ENCODE data around the gene RFPL3. TPM values are rescaled to one million over a fixed set of nuclear protein-coding genes. Genes with fewer than 3 reads are reported as not detected.
A peak's percentile ranks its signal among the peaks of the same experiment; 100 is the strongest.

The RFPL3 gene
- total RNA-seq, 1 donor from 2014 or later, result not detected

DNA sequence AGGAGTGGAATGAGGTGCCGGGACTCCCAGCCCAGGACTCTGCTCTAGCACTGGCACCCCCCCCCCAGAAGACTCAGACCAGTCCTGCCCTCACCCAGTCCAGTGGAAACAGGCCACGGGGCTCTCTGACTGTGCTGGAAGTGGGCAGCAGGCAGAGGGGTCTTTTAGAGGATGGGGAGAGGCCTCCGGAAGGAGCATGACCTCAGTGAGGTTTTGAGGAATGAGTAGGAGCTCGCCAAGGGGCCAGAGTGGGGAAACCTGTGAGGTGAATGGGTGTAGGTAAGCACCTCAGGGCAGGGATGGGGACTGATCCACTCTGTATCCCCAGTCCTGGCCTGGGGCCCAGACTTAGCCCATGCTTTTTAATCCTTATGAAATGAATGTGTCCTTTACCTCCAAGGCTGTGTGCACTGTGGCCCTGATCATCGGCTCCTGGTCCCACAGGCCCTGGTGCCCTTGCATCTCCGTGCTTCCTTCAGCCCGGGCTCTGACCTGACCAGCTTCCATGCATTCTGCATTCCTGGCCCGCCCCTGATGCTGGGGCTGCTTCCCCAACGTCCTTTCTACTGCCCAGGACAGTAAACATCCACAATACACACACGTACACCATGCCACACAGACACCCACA, 24.4 kb upstream of the RFPL3 start:
- Mint-ChIP-seq H3K36me3 (ENCODE audit: unreplicated experiment) (no peaks in the 10 kb centered on the region), H3K27me3 (ENCODE audit: unreplicated experiment) (peaks cover 16% of the 10 kb centered on the region), H3K27ac (ENCODE audit: unreplicated experiment) (no peak overlapping the region), H3K9me3 (ENCODE audit: unreplicated experiment) (peaks cover 8% of the 10 kb centered on the region), H3K4me3 (ENCODE audit: unreplicated experiment) (no peak overlapping the region), H3K4me1 (ENCODE audit: low read depth, unreplicated experiment) (peaks cover 10% of the 10 kb centered on the region)
- TF ChIP-seq, protein P1, sequence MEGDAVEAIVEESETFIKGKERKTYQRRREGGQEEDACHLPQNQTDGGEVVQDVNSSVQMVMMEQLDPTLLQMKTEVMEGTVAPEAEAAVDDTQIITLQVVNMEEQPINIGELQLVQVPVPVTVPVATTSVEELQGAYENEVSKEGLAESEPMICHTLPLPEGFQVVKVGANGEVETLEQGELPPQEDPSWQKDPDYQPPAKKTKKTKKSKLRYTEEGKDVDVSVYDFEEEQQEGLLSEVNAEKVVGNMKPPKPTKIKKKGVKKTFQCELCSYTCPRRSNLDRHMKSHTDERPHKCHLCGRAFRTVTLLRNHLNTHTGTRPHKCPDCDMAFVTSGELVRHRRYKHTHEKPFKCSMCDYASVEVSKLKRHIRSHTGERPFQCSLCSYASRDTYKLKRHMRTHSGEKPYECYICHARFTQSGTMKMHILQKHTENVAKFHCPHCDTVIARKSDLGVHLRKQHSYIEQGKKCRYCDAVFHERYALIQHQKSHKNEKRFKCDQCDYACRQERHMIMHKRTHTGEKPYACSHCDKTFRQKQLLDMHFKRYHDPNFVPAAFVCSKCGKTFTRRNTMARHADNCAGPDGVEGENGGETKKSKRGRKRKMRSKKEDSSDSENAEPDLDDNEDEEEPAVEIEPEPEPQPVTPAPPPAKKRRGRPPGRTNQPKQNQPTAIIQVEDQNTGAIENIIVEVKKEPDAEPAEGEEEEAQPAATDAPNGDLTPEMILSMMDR (IDR thresholded peaks at IDR 0.05; ENCODE audit: partially characterized antibody, unreplicated experiment), result no peak
- no peak for DNase-seq

GRCh38 chr22:32333769-32334659, 23.7 kb upstream of the RFPL3 start:
- Mint-ChIP-seq H3K27me3 (ENCODE audit: unreplicated experiment) (peaks cover 16% of the 10 kb centered on the region), H3K4me3 (ENCODE audit: unreplicated experiment) (no peak overlapping the region), H3K36me3 (ENCODE audit: unreplicated experiment) (no peaks in the 10 kb centered on the region), H3K27ac (ENCODE audit: unreplicated experiment) (peak overlapping the region; percentile 10), H3K9me3 (ENCODE audit: unreplicated experiment) (peaks cover 8% of the 10 kb centered on the region), H3K4me1 (ENCODE audit: low read depth, unreplicated experiment) (peaks cover 10% of the 10 kb centered on the region)
- DNase-seq, result no peak
- TF ChIP-seq, protein P1 (IDR thresholded peaks at IDR 0.05; ENCODE audit: partially characterized antibody, unreplicated experiment), result no peak

GRCh38 chr22:32334660-32335365, 22.9 kb upstream of the RFPL3 start:
- Mint-ChIP-seq H3K4me3 (ENCODE audit: unreplicated experiment) (no peak overlapping the region), H3K36me3 (ENCODE audit: unreplicated experiment) (no peaks in the 10 kb centered on the region), H3K9me3 (ENCODE audit: unreplicated experiment) (peaks cover 8% of the 10 kb centered on the region), H3K4me1 (ENCODE audit: low read depth, unreplicated experiment) (peaks cover 10% of the 10 kb centered on the region), H3K27me3 (ENCODE audit: unreplicated experiment) (peaks cover 16% of the 10 kb centered on the region), H3K27ac (ENCODE audit: unreplicated experiment) (no peak overlapping the region)
- TF ChIP-seq, protein P1 (IDR thresholded peaks at IDR 0.05; ENCODE audit: partially characterized antibody, unreplicated experiment), result no peak
- DNase-seq, result no peak

DNA sequence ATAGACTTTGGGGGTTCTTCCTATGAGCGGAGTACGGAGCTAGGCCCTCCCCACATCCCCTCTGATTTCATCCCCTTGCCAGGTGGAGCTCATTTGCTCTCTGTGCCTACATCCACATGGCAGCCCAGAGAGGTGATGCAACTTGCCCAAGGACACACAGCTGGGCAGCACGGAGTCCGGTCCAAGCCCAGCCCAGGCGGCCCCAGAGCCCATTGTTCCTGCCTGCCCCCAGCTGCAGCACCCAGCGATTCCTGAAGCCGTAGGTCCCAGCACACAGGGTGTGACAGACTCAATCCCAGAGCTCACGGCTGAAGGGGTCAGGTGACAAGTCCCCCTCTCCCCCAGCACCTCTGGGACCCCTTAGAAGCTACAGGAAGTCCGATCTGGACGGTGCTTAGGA, 22.2 kb upstream of the RFPL3 start:
- DNase-seq, result no peak
- peaks cover 13% of the 10 kb centered on the region for H3K4me1 Mint-ChIP-seq (ENCODE audit: low read depth, unreplicated experiment)
- H3K27me3 Mint-ChIP-seq (ENCODE audit: unreplicated experiment), result peaks cover 19% of the 10 kb centered on the region
- H3K9me3 Mint-ChIP-seq (ENCODE audit: unreplicated experiment), result peaks cover 8% of the 10 kb centered on the region
- H3K4me3 Mint-ChIP-seq (ENCODE audit: unreplicated experiment), result no peak overlapping the region
- TF ChIP-seq, protein P1 (IDR thresholded peaks at IDR 0.05; ENCODE audit: partially characterized antibody, unreplicated experiment), result no peak
- H3K36me3 Mint-ChIP-seq (ENCODE audit: unreplicated experiment), result no peaks in the 10 kb centered on the region
- H3K27ac Mint-ChIP-seq (ENCODE audit: unreplicated experiment), result no peak overlapping the region
